ENCODE results near the gene TANGO2.

Gene TANGO2

DNA sequence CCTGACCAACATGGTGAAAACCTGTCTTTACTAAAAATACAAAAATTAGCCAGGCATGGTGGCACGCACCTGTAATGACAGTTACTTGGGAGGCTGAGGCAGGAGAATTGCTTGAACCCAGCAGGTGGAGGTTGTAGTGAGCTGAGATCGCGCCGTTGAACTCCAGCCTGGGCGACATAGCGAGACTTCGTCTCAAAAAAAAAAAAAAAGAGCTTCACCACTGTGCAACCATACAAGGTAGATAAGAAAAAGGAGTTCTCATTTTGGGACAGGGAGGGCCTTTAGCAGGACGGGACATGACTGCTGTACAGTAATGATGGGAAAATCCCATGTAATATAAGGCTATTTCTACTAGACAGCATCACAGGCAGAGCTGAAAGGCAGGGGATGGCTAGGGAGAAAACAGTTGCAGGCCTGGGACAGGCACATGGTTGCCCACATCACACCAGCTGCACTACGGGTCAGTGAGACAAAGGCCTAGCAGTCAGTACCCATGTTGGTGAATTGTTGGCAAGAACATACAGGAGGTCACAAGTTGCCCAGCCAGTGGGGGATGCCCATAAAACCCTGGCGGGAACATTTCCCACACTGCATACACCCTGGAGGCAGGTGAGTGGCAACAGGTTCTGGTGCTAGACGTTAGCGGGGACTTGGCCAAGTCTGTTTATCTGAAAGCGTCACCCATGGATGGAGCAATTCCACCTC is 5.4 kb downstream of the TANGO2 start:
- no peak for DNase-seq (ENCODE audit: low read depth, low spot score)

- DNase-seq (ENCODE audit: low read depth, low spot score) = no peak
Measured at GRCh38 chr22:20026996-20027601, 6.2 kb downstream of the TANGO2 start.

- no peak for DNase-seq (ENCODE audit: low read depth, low spot score)
Measured at GRCh38 chr22:20027966-20028854, 7.3 kb downstream of the TANGO2 start.

DNA sequence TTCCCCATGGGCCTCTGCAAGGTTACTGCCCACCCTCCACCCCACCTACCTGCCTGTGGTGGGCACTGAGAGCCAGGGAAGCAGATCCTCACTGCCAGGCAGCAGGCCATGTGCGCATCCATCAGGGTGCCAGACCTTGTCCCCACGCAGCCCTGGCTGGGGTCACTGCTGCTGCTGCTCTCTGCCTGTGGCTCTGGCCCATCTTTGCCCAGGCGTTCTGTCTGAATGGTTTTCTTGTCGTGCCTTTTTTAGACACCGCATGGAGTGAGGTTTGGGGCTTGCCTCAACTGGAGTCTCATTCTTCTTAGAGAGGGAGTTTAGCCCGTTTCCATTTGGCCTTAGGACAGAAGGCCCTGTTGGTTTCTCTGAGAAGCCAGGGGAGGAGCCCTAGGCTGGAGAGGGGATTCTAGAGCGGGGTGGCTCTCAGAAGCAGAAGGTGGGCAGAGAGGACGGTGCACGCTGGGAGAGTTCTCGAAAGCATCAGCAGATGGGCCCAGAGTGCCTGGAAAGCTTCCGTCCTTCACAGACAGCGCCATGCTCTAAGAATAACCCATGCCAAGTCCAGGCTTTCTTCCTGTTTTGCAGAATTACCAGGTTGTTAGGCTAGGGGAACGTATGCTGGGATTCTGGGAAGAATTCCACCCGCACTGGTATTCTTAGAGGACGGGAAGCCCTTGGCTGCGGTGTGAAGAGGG is 8.1 kb downstream of the TANGO2 start:
- no peak for DNase-seq (ENCODE audit: low read depth, low spot score)

DNA sequence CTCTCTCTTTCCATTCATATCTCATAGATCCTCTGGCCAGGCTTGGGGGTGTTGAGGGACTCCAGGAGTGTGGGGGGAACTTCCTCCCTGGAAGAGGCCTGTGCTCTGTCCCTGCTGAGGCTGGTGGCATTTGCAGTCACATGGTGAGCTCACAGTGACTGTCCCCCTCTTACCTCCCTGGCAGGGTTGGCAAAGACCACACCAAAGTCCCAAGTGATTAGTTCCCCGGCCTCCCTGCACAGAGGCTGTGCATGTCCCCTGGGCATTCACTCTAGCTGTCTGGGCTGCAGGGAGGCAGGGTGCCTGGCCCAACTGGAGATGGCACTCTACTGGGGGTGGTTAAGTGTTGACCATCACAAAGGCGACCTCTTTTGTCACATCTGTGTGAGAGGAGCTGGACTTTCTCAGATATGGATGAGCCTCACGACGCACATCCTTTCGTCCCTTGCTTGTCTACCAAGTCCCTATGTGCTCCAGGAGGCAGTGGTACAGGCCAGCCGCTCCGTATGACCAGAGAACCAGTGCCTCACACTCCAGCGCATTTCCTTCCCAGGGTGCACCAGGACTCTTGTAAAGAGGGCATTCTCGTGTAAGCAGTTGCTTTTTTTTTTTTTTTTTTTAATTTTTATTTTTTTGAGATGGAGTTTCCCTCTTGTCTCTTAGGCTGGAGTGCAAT is 8.8 kb downstream of the TANGO2 start:
- DNase-seq (ENCODE audit: low read depth, low spot score) = no peak

- DNase-seq (ENCODE audit: low read depth, low spot score) = no peak
Measured at GRCh38 chr22:20031732-20032406, 11.0 kb downstream of the TANGO2 start.

DNA sequence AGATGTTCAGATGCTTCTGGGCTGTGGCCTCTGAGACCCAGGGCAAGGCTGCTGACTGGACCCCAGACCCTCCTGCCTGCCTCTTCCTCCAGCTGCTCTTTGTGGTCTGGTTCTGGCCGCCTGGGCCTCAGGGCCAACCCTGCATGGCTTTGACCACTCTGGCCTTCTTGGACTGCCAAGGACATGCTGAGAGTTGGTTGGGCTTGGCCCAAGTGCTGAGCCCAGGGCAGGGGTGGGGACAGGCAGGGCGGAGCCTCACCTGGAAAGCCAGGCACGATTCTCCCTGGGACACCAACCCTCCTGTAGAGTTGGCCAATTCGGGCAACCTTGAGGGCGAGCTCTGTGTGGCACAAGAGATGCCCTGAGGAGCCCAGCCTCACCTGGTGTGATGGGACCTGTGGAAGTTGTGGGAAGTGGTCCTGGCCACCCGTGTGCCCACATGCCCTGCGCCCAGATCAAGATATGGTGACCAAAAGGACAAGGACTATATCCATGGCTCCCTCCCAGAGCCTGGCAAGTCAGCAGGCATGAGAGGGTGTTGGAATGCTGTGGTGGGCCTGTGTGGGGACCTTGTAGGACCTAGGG is 11.6 kb downstream of the TANGO2 start:
- DNase-seq (ENCODE audit: low read depth, low spot score) = no peak

- DNase-seq (ENCODE audit: low read depth, low spot score) = no peak
Measured at GRCh38 chr22:20033045-20033706, 12.3 kb downstream of the TANGO2 start.

DNA sequence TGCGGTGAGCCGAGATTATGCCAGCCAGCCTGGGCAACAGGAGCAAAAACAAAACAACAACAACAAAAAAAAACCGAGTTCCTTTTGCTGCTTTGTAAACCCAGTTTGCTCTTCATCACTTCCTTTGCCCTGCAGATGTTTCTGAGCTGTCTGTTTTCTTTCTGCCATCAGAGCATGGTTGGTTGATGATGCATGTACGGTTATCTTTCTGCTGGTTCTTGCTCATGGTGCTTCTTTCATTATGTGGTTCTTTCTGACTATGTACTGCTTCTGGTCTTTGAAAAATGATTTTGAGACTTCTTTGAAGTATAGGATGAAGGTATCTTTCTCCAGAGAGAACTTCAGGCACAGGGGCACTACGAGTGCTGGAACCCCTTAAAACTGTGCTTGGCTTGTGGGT is 13.2 kb downstream of the TANGO2 start:
- DNase-seq (ENCODE audit: low read depth, low spot score) = no peak

- DNase-seq (ENCODE audit: low read depth, low spot score) = no peak
Measured at GRCh38 chr22:20035375-20036083, 14.6 kb downstream of the TANGO2 start.

- no peak for DNase-seq (ENCODE audit: low read depth, low spot score)
Measured at GRCh38 chr22:20036084-20036482, 15.2 kb downstream of the TANGO2 start.

DNA sequence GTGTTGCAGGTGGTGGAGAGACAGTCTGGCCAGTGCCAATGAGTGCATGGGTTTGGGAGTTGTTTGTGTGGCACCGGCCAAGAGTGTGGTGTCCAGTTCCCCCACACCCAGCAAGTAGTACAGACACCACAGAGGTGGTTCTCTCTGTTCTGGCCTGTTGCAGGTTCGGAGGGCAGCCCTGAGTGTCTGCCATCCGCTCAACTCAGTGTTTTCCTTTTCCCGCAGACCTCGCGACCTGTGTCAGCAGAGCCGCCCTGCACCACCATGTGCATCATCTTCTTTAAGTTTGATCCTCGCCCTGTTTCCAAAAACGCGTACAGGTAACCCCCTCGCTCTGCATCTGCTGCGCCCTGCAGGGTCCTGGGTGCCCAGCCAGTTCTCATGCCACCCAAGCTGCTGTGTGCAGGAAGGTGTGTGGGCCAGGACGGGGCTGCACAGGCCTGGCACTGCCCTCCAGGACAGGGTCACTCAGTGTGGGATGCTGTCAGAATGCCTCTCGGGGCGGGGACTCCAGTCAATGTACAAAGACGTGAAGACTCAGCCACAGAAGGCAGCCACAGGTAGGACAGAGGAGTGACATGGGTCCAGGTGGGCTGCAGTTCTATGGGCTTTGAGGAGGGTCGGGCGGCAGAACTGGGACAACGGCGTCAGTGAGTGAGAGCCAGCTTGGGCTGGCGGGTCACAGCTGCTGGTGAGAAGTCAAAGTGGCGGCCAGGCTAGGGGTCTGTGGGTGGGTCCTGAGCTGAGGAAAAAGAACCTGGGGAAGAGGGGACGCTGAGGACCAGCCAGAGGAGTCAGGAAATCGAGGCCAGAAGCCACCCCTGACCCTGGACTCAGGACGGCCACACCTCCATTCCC is 15.9 kb downstream of the TANGO2 start:
- DNase-seq (ENCODE audit: low read depth, low spot score) = no peak

DNA sequence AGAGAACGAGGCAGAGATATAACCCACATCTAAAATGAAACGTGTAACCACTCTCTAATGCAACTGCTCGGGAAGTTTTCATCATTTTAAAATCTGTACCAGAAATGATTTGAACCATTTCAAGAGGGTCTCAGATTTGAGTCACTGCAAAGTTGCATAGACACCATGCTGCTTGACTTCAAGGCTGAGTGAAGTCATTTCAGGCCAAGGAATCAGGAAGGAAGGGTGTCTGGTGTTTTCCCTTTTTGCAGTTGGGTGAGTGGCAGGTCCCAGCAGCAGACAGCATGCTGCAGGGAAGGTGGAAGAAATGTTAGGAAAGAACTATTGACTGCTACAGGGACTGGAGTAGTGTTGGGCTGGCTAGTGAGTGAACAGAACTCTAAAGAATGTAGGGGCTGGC is 16.5 kb downstream of the TANGO2 start:
- no peak for DNase-seq (ENCODE audit: low read depth, low spot score)

DNA sequence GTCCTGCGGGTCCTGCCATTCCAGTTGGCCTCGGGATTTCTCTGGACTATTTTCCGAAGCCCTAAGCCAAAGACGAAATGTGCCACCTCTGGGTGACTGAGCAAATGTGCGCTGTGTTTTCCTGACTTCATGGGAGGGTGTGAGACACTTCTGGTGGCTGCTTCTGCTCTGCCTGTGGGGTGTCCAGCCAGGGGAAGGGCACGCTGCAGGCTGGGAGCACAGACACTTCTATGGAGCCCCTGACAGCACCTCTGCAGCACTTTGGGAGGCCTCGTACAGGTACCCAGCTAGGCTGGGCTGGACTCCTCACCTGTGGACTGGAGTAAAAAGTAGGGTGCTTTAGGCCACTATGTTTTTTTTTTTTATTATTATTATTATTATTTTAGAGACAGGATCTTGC is 17.7 kb downstream of the TANGO2 start:
- DNase-seq (ENCODE audit: low read depth, low spot score) = no peak

DNA sequence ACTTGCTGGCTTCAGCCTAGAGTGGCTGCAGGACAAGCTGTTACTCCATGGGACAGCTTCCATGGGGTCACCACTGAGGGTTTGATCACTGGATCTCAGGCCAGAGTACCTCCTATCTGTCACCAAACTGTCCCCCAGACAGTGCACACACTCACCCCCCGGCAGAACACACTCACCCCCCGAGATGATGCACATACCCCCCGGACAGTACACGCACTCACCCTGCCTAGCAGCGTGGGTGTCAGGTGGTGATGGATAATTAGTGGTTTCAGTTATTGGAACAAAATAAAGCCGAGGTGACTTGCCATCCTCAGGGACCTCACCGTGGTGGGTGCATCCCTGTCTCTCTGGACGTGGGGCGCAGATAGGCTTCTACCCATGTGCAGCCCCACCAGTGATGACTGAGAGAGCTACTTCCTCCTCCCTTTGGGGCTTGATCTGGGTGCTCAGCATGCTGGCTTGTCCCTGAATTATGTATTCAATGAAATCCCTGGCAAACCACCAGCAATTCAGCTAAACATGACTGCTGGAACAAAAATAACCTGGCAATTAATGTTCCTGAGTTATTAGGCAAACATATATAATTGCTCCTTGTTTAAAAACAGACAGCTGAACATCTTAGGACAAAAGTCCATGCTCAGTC is 18.9 kb downstream of the TANGO2 start:
- no peak for DNase-seq (ENCODE audit: low read depth, low spot score)

GRCh38 chr22:20040327-20041200 is 19.7 kb downstream of the TANGO2 start:
- DNase-seq (ENCODE audit: low read depth, low spot score) = no peak

Data from activated CD4-positive, CD25-positive, alpha-beta regulatory T cell treated with anti-CD3 and anti-CD28 coated beads, Interleukin-2, amount 50 U/mL, for 16 hours (primary cell).